CD4-positive, alpha-beta T cell treated with Interleukin-1 beta for 1 hour (primary cell): ENCODE results near the gene KCNK3.

Experiments
- DNase-seq, 2 donors: peaks; one replicate each; pipeline ENCODE4 v3.0.0-alpha.2; 2020 to 2022

KCNK3 gene

DNA sequence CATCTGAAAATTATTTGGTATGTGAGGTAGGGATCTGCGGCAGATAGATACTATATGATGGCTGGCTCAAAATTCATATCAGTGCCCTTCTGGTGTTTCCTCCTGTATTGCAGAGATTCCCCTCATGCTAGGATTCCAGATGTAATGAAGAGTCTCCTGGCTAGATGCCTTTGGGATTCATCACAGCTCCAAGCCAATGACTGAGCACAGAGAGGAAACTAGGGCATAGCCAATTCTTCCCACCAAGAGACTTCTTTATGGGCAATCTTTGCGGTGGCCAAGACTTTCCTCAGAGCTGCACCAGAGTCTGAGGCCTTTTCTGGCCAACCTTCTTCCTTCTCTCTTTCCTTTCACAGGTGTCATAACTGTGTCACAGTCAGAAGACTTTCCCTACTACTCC, 25.9 kb upstream of the KCNK3 start:
- no peak for DNase-seq

DNA sequence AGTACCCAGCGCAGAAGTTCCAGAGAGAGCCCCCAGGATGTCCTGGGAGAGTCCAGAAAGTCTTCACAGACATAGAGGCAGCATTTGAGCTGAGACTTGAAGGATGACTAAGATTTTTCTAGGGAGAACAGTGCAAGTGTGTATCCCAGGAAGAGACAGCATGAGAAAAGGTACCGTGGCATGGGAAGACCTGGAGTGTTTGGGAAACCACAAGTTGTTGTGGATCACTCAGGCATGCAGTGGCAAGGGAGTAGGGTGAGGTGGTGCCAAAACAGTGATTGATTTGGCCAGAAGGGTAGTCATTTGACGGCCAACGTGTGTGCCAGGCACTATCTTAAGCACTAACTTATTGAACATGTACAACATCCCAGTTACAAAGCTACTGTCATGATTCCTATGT, 24.5 kb upstream of the KCNK3 start:
- DNase-seq: no peak

DNA sequence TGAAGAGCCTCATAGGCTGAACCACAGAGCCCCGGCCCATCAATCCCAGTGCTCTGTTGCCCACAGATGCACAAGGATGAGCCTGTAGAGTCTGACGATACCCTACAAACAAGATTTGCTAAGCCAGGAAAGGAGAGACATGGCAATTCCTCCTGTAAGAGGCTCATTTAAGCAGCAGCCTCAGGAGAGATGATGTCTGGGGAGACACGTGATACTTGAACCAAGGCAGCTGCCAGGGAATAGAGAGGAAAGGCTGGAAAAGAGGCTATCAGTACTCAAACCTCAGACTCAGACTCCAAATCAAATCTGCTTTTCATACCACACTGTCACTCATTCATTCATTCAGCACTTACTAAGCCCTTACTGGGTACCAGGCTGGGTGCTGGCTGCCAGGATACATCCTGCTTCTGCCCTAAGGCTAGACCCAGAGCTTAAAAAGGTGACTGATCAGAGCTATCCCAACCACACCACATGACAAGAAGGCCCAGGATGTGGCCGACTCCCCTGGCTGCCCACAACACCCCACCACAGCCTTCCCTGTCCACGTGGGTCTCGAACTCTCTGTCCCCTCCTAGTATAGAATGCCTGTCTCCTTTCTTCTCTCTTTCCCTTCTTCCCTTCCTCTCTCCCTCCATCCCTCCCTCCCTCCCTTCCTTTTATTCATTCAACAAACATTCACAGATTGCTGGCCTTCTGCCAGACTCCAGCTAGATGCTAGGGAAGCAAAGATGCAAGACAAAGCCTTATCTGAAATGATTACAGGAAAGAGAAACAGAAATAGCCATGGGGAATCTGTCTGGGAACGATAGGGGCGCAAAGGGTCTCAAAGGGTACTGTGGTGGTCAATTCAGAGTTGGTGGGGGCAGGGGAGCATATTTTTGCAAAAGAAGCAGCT, 23.4 kb upstream of the KCNK3 start:
- no peak for DNase-seq

DNA sequence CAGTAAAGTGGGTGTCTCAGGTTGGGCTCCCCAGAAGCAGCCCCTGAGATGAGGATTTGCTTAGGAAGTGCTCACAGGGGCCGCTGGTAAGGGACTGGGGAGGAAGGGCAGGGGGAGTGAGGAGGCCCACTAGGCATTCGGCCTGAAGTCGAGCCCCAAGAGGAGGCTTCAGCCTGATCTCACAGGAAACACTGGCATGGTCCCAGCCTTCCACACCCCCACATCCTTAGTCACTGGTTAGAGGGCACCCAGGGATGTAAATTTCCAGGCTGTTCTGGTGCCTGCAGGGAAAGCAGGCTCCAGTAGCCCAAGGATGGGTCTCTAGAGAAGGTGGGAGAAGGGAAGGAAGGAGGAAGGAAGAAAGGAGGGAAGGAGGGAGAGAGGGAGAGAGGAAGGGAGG, 22.4 kb upstream of the KCNK3 start:
- no peak for DNase-seq

DNA sequence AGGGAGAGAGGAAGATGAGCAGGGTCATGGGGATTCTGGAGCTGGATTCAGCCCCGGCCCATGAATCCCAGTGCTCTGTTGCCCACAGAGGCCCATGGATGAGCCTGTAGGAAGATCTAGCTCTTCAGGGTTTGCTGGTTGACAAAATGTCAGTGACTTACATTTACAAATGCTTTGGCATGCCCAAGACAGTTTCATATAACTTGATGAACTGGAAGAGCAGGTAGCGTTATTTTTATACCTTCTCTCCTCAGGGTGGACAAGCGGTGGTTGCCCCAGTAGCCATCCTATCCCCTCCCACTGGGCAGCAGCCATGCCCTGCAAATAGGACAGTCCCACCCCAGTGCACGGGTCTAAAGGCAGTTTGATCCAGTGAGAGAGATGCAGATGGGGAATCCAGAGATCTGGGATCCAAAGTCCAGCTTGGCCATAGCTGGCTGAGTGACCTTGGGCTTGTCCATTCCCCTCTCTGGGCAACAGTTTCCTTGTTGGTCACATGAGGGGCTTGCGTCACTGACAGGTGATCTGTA, 21.5 kb upstream of the KCNK3 start:
- no peak for DNase-seq

DNA sequence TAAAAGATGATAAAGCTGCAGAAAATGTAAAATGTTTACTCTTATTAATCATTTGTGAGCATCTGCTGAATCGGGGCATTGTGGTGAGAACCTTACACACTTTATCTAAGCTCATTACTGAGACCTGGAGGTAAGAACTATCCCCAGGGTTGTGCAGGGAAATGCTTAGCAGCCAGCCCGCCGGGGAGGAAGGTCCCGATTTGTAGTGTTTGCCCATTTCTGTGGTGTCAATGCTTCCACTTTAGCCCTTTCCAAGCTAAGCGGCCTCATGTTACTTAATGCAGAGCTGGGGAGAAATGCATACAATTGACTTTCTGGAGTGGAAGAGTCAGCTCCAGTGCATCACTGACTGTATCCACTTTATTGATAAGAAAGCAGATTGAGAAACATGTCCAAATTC, 20.8 kb upstream of the KCNK3 start:
- DNase-seq: no peak

DNA sequence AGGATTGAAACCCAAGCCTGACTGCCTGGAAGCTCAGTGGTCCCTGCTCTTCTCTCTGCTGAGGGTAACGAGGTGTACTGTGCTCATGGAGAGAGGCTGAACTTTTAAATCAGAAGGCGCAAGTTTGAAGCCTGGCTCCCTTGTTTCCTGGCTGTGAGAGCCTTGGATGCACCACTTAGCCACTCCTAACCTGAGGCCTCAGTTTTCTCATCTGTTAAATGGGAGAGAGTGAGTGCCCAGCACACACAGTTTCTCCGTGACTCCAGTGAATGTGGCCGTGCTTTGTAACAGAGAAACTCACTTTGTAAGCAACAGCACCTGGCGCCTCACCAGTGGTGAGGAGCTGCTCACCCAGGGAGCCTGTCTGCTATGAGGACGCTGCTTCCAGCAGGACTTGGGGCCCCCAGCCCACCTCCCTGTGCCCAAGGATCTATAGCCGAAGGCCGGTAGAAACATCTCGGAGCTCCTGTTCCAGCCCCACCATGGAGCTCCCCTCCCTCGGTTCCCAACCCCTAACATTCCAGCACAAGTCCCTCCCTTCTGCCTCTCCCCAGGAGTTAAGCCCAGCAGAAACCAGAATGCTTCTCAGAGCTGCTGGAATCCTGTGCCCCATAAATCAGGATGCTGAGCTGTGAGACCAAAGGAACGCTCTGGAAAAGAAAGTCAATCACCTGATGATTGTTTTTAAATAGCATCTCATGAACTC, 20.3 kb upstream of the KCNK3 start:
- no peak for DNase-seq

DNA sequence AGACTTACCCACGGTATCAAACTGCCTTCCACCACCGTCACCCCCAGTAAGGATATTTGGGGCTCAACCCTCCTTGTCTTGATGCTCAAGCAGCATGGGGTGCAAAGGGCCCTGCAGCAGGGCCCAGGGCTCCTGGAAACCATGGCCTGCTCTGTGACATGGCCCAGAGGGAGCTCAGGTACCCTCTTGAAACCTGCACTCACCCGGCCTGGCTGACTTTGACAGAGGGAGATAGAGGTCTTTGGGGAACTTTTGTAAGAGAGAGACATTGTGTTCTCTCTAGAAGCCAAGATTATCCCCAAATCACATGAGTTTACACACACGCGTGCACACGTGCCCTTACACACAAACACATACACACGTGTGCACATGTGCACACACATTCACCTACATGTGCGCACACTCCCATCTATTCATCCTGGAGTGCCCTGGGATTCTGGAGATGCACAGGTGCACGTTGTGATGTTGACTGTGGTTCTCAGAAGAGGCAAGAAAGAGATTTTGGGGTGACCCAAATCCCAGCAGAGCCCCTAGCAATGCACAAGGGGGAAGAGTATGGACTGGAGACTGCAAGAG, 19.6 kb upstream of the KCNK3 start:
- no peak for DNase-seq

DNA sequence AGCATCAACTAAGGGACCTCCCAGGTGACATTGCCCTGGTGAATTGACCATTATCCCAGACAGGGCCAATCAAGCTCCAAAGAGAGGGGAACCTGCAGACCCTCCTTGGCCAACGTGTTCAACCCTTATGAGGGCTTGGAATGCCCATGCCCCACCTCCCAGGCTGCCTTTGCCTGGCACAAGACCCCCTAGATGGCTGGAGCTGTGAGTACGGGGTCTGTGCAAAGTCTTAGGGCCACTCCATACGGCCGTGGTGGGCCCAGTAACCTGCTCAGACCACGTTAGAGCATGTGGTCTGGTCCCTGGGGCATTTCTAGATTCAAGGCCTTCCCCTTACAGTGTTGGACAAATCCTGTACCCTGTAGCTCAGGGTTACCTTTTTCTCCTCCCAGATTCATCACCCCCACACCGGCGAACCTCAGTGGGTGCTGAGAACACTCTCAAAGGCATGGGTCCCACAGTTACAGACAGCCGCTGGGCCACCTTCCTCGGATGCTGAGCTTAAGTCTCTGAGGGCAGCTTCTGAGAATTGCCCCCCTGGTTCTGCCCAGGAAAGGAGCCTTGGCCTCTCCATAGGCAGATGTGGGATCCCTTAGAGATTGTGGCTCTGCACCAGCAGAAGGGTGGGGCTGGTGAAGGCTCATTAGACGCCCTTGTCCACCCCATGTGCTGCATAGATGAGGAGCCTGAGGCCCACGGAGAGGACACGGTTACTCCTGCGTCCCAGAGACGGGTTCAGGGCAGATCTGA, 18.3 kb upstream of the KCNK3 start:
- no peak for DNase-seq

DNA sequence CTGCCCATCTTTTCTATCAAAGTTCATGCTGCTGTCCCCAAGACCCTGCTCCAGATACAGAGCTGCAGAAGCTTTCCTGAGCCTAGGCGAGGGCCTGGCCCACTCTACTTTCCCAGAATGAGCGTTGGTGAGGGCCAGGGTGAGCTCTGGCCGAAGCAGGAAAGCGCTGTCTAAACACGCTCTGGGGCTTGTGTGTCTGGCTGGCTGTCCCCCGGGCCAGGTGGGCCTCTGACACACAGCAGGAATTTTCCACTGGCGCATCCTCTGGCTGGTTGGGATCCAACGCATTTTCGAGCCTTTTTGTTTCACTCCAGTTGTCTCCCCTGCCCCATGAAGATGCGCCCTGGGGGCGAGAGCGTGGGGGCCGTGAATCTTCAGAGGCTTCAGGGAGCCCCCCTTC, 17.8 kb upstream of the KCNK3 start:
- DNase-seq: no peak

DNA sequence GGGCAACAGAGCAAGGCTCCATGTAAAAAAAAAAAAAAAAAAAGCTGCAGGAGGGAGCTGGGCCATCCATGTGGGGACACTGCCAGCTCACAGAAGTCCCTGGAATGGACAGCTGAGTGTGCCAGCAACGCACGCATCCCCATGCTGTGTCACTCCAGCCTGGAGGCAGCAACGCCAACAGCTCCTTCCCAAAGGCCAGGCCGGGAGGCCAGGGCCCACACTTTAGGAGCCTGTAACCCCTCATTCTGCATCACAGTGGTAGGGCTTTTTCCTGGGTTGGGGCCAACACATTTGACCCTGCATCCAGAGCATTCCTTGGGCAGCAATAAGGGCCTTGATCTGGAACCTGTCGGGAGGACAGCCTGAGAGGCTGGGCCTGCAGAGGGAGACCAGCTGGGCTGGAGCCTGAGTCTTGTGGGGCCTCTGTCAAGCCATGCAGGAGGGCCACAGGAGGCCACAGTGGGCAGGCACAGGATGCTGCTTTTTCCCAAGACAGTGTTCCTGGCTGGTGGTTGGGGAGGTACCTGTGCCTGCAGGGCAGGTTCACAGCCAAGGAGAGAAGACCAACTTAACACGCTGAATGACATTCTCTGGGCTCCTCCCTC, 16.8 kb upstream of the KCNK3 start:
- no peak for DNase-seq

DNA sequence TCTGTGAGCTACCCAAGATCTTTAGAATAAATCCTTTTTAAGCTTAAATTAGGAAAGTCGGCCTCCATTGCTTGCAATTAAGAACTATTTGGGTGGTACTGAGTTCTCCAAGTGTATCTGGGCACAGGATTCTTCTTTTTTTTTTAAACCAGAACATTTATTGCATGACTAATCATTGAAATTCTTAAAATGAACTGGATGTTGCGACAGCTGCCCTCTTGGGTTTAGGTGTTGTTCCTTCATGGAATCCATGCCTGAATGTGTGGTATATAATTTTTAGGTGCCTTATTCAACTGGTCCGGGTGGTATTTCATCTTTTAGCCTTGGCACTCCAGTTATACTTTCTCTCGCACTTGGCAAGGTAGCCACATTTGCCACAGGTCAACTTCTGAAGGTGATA, 14.5 kb upstream of the KCNK3 start:
- DNase-seq: no peak

DNA sequence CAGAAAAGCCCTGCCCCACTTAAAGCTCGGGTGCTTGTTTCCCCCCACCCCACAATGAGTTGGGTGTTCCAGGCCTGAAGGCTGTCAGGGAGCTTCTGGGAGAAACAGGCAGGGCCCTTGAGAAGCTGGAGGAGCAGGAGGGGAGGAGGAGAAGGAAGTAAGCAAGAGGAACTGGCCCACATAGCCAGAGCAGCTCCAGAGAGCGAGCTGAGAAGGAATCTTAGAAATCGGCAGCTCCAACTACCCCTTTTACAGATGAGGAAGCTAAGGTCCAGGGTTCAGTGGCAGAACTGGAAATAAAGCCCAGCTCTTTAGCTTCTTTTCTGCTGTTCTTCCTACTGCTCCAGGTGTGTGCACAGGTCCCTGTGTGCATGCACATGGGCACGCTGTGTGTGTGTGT, 12.7 kb upstream of the KCNK3 start:
- no peak for DNase-seq

DNA sequence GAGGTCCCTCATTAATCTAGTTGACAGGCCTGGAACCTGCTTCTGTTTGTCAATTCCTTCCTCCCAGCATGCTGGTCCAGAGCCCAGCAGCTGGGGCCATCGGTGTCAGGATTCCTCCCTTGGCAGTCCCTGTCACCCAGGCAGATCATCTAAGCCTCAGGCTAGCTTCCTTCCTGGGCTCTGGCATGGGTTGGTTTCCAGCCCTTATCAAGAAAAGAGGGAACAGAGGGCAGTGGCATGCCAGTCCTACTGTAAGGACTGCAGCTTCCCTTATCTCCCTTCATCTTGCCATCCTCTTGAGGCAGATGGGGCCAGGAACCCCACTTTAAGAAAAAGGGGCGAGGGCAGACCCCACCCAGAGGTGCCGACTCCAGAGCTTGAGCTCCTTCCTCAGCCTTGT, 10.9 kb upstream of the KCNK3 start:
- no peak for DNase-seq

DNA sequence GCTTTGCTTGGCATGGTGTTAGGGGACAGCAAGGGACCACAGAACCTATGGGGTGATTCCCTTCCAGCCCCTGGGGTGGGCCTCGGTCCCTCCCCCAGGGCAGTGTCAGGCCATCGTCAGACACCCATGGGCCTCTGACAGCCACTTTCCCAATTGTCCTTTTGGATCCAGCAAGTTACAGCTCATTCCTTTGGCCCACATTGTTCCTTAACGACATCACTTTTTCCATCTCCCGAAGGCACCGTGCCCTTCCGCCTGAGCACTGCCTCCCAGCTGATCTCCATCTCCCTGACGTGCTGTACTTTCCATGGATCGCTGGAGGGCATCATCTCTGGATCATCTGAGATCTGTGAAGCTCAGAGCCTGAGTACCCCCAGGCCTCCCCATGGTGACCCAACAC, 10.4 kb upstream of the KCNK3 start:
- DNase-seq: no peak

DNA sequence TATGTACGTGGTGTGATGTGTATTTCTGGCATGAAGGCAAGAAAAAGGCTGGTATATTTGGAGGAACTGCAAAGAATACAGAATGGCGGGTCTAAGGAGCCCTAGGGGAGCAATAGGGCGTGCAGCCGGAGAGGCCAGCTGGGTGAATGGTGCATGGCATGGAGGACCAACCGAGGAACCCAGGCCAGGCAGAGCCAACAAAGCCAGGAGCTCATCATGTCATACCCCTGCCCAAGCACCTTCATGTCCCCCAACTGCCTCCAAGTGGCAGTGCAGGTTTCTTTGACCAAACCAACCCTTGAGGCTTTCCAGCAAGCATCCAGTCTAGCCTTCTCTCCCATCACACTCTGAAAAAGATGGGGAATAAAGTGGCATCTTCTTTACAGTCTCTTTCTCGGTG, 8.9 kb upstream of the KCNK3 start:
- no peak for DNase-seq

DNA sequence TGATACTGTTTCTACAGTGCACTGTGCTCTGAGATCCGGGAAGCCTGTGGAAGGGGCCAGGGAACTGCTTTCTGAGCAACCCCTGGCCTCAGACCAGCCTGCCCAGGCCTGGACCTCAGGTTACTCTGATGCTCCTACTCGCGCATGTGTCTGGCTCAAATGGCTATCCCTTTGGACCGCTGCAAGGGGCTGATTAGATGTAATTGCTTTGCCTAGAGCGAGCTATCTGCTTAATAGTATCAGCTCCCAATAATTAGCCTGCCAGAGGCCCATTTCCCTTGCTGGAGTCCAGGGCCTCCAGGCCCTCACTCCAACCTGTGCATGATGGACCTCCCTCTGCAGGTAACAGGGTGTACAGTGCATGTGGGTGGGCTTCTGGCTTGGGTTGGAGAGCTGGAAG, 7.2 kb upstream of the KCNK3 start:
- DNase-seq: no peak

DNA sequence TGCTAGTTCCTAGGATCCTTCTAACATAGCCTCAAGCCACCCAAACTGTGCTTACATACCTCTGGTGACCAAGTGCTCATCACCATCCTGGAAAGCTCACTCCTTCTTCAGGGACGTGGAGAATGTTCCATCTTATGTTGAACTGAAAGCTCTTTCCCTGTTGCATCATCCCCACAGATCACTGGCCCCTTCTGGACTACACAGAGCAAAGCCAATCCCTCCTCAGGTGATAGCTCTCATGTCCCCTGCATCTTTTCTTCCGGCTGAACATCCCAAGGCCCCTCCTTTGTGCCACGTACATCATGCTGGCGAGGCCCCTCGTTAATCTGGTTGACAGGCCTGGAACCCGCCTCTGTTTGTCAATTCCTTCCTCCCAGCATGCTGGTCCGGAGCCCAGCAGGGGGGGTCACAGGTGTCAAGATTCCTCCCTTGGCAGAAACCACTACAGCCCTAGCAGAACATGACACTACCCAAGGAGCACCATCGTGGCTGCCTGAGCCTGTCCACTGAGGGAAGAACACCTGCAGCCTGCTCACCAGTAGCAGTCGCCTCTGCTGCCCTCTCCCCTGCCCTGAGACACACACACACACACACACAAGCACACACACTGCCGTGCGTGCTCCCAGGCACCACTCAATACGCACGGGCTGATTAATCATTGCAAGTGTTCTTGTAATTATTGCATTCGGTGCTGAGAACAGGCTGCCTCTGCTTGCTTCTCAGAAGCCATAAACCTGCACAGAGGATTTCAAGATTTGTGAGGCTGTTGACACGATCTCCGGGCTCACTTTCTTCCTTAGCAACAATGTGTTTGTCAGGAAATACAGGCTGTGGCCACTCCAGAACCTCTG, 6.3 kb upstream of the KCNK3 start:
- no peak for DNase-seq

DNA sequence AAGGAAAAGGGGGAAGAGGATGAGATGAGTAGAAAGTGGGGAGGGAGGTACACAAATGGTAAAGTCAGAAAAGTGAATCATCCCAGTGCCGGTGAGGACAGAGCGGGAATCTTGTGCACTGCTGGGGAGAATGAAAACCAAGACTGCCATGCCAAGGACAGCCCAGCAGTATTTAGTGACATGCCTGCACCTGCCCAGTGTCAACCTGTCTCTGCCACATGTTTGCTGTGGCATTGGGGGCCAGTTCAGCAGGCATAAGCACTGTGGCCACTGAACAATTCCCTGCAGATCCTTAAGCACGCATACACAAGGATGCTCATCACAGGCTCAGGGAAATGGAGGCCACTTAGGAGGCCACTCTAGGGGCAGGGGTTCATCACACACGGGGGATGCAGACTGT, 5.2 kb upstream of the KCNK3 start:
- no peak for DNase-seq

DNA sequence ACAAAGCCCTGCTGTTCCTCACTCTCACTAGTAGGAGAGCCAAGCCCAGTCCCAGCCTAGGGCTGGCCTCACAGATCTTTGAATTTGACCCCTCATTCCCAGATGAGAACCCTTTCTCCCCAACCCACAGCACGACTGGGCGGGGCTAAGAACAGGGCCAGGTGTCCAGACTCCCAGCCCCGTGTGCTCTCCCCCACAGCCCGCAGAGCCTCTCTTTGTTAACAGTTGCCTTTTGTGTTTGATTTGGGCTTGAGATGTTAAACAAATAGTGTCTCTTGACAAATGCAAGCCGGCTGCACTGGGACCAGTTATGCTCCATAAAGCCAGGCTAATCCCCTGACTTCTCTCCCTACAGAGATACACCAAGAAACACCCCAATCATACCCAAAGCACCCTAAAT, 4.7 kb upstream of the KCNK3 start:
- no peak for DNase-seq

DNA sequence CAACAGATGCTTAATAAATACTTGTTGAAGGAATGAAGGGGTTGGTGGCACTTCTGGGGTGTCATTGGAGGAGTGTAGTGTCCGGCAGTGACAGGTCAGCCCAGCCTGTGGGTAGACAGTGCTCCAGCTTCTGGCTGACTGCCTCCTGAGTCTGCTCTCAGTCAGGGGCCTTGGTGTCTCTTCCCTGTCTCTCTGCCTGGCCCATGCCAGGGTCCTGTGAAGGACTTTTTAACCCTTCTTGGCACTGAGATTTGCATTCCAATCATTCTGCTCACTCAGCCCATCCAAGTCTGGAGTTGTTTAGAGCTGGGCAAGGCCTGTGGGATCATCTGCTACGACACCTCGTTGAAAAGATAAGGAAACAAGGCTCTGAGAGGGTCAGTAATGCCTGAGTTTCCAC, 1.4 kb upstream of the KCNK3 start:
- DNase-seq: no peak

DNA sequence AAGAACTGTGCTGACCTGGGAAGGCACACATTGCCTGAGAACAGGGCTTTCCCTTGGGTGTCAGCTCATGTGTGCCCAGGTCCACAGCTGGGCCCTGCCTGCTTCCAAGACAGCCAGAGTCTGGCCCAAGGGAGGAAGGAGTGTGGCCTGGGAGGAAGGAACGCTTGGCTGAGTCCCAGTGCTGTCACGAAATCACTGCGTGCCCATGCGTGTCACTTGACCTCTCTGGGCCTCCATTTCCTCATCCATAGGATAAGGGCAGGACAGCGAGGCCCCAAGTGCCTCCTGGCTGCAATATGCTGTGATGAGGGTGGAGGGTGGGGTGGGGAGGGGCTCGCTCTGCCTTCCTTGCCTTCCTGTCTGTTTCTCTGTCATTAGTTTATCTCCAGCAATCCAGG, 642 bp upstream of the KCNK3 start:
- no peak for DNase-seq
